ENCODE results near the gene C17orf100. TPM values are rescaled to one million over a fixed set of nuclear protein-coding genes. Genes with fewer than 3 reads are reported as not detected.
A peak's percentile ranks its signal among the peaks of the same experiment; 100 is the strongest.
"Not testable (repeated sequence)": the region's sequence is repeated elsewhere in the genome, so short reads cannot be mapped to it uniquely, and the experiment has no call there.

Gene C17orf100
- total RNA-seq, 2 experiments from 2014 or later = 1.1 to 1.9 TPM

DNA sequence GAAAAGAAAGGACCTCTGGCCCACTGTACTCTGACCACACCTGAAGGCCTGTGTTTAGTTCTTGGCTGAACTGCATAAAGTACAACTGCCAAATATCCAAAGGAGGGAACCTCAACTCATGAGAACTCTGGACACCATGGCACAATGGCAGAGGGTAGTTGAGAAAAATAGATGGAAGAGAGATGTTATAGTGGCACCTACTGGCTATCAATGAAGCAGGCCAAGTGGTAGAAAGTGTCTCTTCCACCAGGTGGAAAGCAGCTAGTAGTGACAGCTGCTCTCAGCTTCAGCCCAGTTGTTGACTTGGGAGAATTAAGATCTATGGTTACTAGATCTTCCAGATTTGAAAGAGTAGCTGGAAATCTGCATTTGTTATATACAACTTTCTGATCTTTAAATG, 3.4 kb upstream of the C17orf100 start:
- H3K4me3 Mint-ChIP-seq = no peak overlapping the region
- DNase-seq = no peak
- H3K36me3 Mint-ChIP-seq (ENCODE audit: low read depth) = peaks cover 56% of the 10 kb centered on the region
- peak overlapping the region; percentile 37 for H3K27ac Mint-ChIP-seq
- ChIA-PET CTCF (interaction anchor here (0.6 to 1.4 kb wide), 4 partner anchors 122 to 177 kb away, joined by 3 to 18 read pairs (median 6); no protein-coding TSS in a partner anchor), POLR2A (interaction anchor here (4.5 kb wide), 1 partner anchor 8 kb away, joined by 71 read pairs; the partner anchor contains the start of genes KIAA0753 and TXNDC17)
- no peaks in the 10 kb centered on the region for H3K9me3 Mint-ChIP-seq
- H3K4me1 Mint-ChIP-seq = peaks cover 67% of the 10 kb centered on the region
- no peaks in the 10 kb centered on the region for H3K27me3 Mint-ChIP-seq

- H3K9me3 Mint-ChIP-seq = no peaks in the 10 kb centered on the region
- peak; percentile 39 for DNase-seq
- peak overlapping the region; percentile 91 for H3K4me3 Mint-ChIP-seq
- peak overlapping the region; percentile 14 for H3K27ac Mint-ChIP-seq
- CTCF ChIA-PET = interaction anchor here (1.0 to 2.4 kb wide), 4 partner anchors 9 to 352 kb away, joined by 3 to 17 read pairs (median 8); partner anchors contain the start of gene TXNDC17
- H3K4me1 Mint-ChIP-seq = peaks cover 61% of the 10 kb centered on the region
- no peaks in the 10 kb centered on the region for H3K27me3 Mint-ChIP-seq
- peaks cover 37% of the 10 kb centered on the region for H3K36me3 Mint-ChIP-seq (ENCODE audit: low read depth)
- POLR2A ChIA-PET = interaction anchor here (1.2 to 4.5 kb wide), 3 partner anchors 9 to 363 kb away, joined by 3 to 71 read pairs (median 5); partner anchors contain the start of genes KIAA0753 and TXNDC17
Observed at GRCh38 chr17:6651919-6652452, 424 bp downstream of the C17orf100 start.

- CTCF ChIA-PET = no interaction called here
- no peak overlapping the region for H3K27ac Mint-ChIP-seq
Observed at GRCh38 chr17:6654841-6655731, 3.5 kb downstream of the C17orf100 start.

GRCh38 chr17:6655732-6656361, 4.3 kb downstream of the C17orf100 start:
- CTCF ChIA-PET, H3K27me3 Mint-ChIP-seq, DNase-seq, H3K27ac Mint-ChIP-seq, H3K9me3 Mint-ChIP-seq: not testable (repeated sequence)
- H3K4me3 Mint-ChIP-seq = peak overlapping the region; percentile 66
- POLR2A ChIA-PET = interaction anchor here (2.8 kb wide), 1 partner anchor 15 kb away, joined by 15 read pairs; the partner anchor contains the start of genes KIAA0753 and TXNDC17
- peaks cover 55% of the 10 kb centered on the region for H3K4me1 Mint-ChIP-seq
- peaks cover 13% of the 10 kb centered on the region for H3K36me3 Mint-ChIP-seq (ENCODE audit: low read depth)

More at GRCh38 chr17:6654841-6655731, 3.5 kb downstream of the C17orf100 start:
- DNase-seq = no peak
- Mint-ChIP-seq H3K4me3 (no peak overlapping the region), H3K4me1 (peaks cover 52% of the 10 kb centered on the region), H3K9me3 (no peaks in the 10 kb centered on the region), H3K36me3 (ENCODE audit: low read depth) (peaks cover 18% of the 10 kb centered on the region), H3K27me3 (no peaks in the 10 kb centered on the region)
- POLR2A ChIA-PET = no interaction called here

DNA sequence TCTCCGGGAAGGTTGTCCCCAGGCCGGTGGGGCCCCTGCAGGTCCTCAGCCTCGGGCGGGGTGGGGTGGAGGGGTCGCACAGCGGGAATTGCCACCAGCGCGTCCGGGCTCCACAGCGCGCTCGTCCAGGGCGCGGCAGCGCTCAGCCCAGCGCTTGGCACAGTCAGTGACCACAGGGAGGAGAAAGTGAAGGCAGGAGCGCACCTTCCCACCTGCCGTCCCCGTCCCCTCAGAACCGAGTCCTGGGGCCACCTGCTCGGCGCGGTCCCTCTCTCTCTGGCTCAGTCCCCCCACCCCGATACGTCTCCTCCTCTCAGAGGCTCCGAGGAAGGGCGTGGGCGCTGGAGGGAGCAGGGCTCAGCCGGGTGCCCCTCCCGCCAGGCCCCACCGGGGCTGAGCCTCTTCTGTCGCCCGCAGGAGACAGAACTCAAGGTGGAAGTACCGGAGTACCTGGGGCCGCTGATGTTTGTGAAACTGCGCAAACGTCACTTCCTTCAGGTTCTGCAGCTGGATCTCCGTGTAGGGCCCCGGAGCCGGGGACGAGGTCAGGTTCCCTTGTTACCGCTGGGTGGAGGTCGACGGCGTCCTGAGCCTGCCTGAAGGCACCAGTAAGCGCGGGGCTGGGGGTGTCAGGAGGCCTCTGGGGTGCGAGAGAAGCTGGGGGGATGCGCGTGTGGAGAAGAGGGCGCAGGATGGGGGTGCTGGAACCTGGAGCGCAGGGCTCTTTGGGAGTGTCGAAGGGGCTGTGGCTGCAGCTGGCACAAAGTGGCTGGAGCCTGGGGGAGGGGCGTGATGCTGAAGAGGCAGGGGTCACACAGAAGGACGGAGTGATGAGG, 5.5 kb downstream of the C17orf100 start:
- peak overlapping the region; percentile 65 for H3K27ac Mint-ChIP-seq
- POLR2A ChIA-PET = interaction anchor here (2.8 kb wide), 1 partner anchor 16 kb away, joined by 15 read pairs; the partner anchor contains the start of genes KIAA0753 and TXNDC17

GRCh38 chr17:6657633-6658287, 6.2 kb downstream of the C17orf100 start:
- Mint-ChIP-seq H3K27me3 (no peaks in the 10 kb centered on the region), H3K36me3 (ENCODE audit: low read depth) (peaks cover 13% of the 10 kb centered on the region), H3K27ac (peak overlapping the region; percentile 65), H3K4me3 (peak overlapping the region; percentile 83), H3K9me3 (no peaks in the 10 kb centered on the region), H3K4me1 (peaks cover 60% of the 10 kb centered on the region)
- ChIA-PET POLR2A (interaction anchor here (2.8 kb wide), 1 partner anchor 17 kb away, joined by 15 read pairs; the partner anchor contains the start of genes KIAA0753 and TXNDC17), CTCF (interaction anchor here (0.7 to 1.4 kb wide), 3 partner anchors 11 to 347 kb away, joined by 3 read pairs; no protein-coding TSS in a partner anchor)
- DNase-seq = no peak

More for the DNA sequence above, 5.5 kb downstream of the C17orf100 start:
- not testable (repeated sequence) for H3K9me3 Mint-ChIP-seq, H3K27me3 Mint-ChIP-seq
- peaks cover 62% of the 10 kb centered on the region for H3K4me1 Mint-ChIP-seq
- H3K4me3 Mint-ChIP-seq = peak overlapping the region; percentile 83
- CTCF ChIA-PET = interaction anchor here (0.7 to 1.4 kb wide), 3 partner anchors 12 to 347 kb away, joined by 3 read pairs; no protein-coding TSS in a partner anchor
- DNase-seq = peak; percentile 63
- H3K36me3 Mint-ChIP-seq (ENCODE audit: low read depth) = peaks cover 13% of the 10 kb centered on the region

GRCh38 chr17:6658411-6658810, 6.8 kb downstream of the C17orf100 start:
- POLR2A ChIA-PET = interaction anchor here (2.8 kb wide), 1 partner anchor 18 kb away, joined by 15 read pairs; the partner anchor contains the start of genes KIAA0753 and TXNDC17
- H3K9me3 Mint-ChIP-seq, DNase-seq, CTCF ChIA-PET, H3K27ac Mint-ChIP-seq, H3K27me3 Mint-ChIP-seq: not testable (repeated sequence)
- peaks cover 53% of the 10 kb centered on the region for H3K4me1 Mint-ChIP-seq
- H3K4me3 Mint-ChIP-seq = peak overlapping the region; percentile 83
- H3K36me3 Mint-ChIP-seq (ENCODE audit: low read depth) = peaks cover 10% of the 10 kb centered on the region

GRCh38 chr17:6660101-6660500, 8.5 kb downstream of the C17orf100 start:
- H3K9me3 Mint-ChIP-seq = no peaks in the 10 kb centered on the region
- no peak overlapping the region for H3K4me3 Mint-ChIP-seq
- H3K36me3 Mint-ChIP-seq (ENCODE audit: low read depth) = peaks cover 6% of the 10 kb centered on the region
- H3K4me1 Mint-ChIP-seq = peaks cover 44% of the 10 kb centered on the region
- ChIA-PET CTCF (interaction anchor here (1.3 kb wide), 1 partner anchor 251 kb away, joined by 4 read pairs; no protein-coding TSS in a partner anchor), POLR2A (interaction anchor here (1.9 to 2.6 kb wide), 2 partner anchors 9 to 19 kb away, joined by 5 to 9 read pairs; partner anchors contain the start of genes C17orf100, MED31 and TXNDC17)
- no peak overlapping the region for H3K27ac Mint-ChIP-seq
- H3K27me3 Mint-ChIP-seq = no peaks in the 10 kb centered on the region
- no peak for DNase-seq

GRCh38 chr17:6660805-6661463, 9.4 kb downstream of the C17orf100 start:
- Mint-ChIP-seq H3K4me3 (peak overlapping the region; percentile 3), H3K36me3 (ENCODE audit: low read depth) (peaks cover 6% of the 10 kb centered on the region), H3K9me3 (no peaks in the 10 kb centered on the region), H3K27ac (no peak overlapping the region), H3K27me3 (no peaks in the 10 kb centered on the region), H3K4me1 (peaks cover 39% of the 10 kb centered on the region)
- POLR2A ChIA-PET = interaction anchor here (1.9 to 2.6 kb wide), 2 partner anchors 10 to 20 kb away, joined by 5 to 9 read pairs; partner anchors contain the start of genes C17orf100, MED31 and TXNDC17
- CTCF ChIA-PET = interaction anchor here (1.1 to 1.3 kb wide), 2 partner anchors 10 to 250 kb away, joined by 3 to 4 read pairs; partner anchors contain the start of genes C17orf100 and MED31
- peak; percentile 34 for DNase-seq

DNA sequence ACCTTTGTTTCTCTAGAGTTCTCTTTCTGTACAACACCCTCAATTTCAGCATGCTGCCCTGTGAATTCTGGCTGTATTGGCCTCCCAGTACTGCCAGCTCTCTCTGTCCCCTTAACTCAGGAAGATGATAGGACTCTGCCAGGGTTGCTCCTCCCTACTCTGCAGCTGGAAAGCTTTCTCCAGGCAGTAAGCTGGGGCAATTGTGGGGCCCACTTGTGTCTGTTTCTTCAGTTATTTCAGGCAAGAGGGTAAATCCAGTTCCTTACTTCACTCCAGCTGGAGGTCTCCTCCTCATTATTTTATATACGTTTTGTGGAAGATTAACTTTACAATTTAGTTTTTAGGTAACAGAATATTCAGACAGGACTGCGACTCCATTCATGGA, 9.9 kb downstream of the C17orf100 start:
- no peak for DNase-seq
- ChIA-PET CTCF (interaction anchor here (1.1 kb wide), 1 partner anchor 10 kb away, joined by 3 read pairs; the partner anchor contains the start of genes C17orf100 and MED31), POLR2A (interaction anchor here (1.9 to 2.6 kb wide), 2 partner anchors 10 to 20 kb away, joined by 5 to 9 read pairs; partner anchors contain the start of genes C17orf100, MED31 and TXNDC17)
- Mint-ChIP-seq H3K4me3 (no peak overlapping the region), H3K4me1 (peaks cover 37% of the 10 kb centered on the region), H3K9me3 (no peaks in the 10 kb centered on the region), H3K36me3 (ENCODE audit: low read depth) (peaks cover 6% of the 10 kb centered on the region), H3K27ac (no peak overlapping the region), H3K27me3 (no peaks in the 10 kb centered on the region)

GRCh38 chr17:6663200-6663599, 11.6 kb downstream of the C17orf100 start:
- CTCF ChIA-PET = not testable (repeated sequence)

More at GRCh38 chr17:6663200-6663599, 11.6 kb downstream of the C17orf100 start:
- H3K36me3 Mint-ChIP-seq (ENCODE audit: low read depth); DNase-seq; POLR2A ChIA-PET; H3K9me3 Mint-ChIP-seq; H3K4me3 Mint-ChIP-seq; H3K27ac Mint-ChIP-seq; H3K27me3 Mint-ChIP-seq: not testable (repeated sequence)
- H3K4me1 Mint-ChIP-seq = peaks cover 28% of the 10 kb centered on the region
